ENCODE measurements around the gene MYO18B. TPM values are rescaled to one million over a fixed set of nuclear protein-coding genes. Genes with fewer than 3 reads are reported as not detected.

The MYO18B gene
- total RNA-seq, 1 donor from 2014 or later: 12.0 TPM

DNA sequence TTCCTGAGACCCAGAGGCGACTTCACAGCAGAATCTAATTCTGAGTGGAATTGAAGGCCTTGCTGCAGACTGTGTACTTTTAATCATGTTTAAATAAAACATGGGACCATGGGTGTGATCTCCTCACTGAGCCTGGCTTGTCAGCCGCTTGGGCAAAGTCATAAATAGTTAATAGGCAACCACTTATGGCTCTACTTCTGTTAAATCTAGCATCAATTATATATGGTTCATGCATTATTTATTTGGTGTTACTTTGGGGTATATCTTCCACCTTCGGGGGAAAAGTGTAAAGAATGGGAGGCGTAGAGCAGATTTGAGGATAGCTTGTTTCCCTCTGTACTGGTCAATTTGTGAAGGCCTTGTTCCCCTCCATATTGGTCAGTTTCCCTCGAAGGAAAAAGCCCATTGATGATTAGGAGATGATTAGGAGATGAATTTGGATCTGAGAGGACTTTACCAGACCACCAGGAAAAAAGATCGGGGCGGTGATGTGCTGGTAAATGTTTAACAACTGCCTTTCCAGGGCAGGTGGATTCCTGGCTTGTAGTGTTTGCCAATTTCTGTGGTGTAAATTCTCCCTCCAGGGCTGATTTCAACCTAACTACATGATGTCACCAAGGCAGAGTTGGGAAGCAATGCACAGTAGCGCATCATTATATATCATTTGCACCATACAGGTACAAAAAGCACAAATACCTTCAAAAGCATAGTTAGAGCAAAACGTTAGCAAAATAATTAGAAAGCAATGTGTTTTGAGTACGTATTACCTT is 223.2 kb downstream of the MYO18B start:
- TF ChIP-seq, protein P1, sequence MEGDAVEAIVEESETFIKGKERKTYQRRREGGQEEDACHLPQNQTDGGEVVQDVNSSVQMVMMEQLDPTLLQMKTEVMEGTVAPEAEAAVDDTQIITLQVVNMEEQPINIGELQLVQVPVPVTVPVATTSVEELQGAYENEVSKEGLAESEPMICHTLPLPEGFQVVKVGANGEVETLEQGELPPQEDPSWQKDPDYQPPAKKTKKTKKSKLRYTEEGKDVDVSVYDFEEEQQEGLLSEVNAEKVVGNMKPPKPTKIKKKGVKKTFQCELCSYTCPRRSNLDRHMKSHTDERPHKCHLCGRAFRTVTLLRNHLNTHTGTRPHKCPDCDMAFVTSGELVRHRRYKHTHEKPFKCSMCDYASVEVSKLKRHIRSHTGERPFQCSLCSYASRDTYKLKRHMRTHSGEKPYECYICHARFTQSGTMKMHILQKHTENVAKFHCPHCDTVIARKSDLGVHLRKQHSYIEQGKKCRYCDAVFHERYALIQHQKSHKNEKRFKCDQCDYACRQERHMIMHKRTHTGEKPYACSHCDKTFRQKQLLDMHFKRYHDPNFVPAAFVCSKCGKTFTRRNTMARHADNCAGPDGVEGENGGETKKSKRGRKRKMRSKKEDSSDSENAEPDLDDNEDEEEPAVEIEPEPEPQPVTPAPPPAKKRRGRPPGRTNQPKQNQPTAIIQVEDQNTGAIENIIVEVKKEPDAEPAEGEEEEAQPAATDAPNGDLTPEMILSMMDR (IDR thresholded peaks at IDR 0.05): no peak
- intact Hi-C loops (cut with DNase I): no loop called here
- Histone ChIP-seq H3K4me1 (no peaks in the 10 kb centered on the region), H3K27ac (no peak overlapping the region), H3K9me3 (no peaks in the 10 kb centered on the region), H3K4me3 (no peak overlapping the region), H3K27me3 (no peaks in the 10 kb centered on the region), H3K36me3 (peaks cover 0 to 20% of the 10 kb centered on the region in 2 donors)
- DNase-seq (ENCODE audit: low spot score in 2 of 2): no peak

DNA sequence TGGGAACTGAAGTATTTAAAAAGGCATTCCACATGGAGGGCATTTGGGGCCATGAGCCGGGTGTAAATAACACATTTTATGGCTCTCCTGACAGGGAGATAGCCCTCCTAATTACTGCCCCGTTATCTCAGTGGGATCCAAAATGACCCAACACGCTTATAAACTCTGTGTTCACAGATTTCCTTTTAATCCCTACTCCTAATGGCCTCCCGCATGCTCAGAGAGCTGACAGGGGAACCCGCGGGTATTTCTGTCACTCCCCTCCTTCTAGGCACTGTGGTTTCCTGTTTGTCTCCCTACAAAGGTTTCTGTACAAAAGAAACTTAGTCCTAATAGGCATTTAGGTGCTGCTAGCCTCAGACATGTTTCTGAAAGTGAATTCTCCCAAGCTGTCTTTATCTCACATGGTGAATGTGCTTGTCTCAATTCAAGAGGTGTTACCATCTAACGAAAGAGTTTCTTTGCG is 224.5 kb downstream of the MYO18B start:
- TF ChIP-seq, protein P1 (IDR thresholded peaks at IDR 0.05): no peak
- Histone ChIP-seq H3K4me1 (no peaks in the 10 kb centered on the region), H3K27me3 (no peaks in the 10 kb centered on the region), H3K27ac (no peak overlapping the region), H3K9me3 (no peaks in the 10 kb centered on the region), H3K36me3 (peaks cover 0 to 20% of the 10 kb centered on the region in 2 donors), H3K4me3 (no peak overlapping the region)
- DNase-seq (ENCODE audit: low spot score in 2 of 2): no peak
- intact Hi-C loops (cut with DNase I): no loop called here

DNA sequence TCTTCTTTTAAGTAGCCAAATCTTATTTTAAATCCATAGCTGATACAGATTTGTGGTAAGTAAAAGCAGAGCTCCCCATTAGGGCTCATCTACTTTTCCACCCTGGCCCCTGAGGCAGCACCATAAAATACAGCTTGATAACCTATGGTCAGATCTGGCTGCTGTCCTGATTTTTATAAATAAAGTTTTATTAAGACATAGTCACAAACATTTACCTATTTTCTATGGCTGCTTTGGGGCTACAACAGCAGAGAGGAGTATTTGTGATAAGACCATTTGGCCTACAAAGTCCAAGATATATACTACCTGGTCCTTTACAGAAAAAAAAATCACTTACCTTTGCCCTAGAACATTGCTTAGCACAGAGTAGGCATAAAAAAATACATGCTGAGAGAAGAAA is 227.3 kb downstream of the MYO18B start:
- Histone ChIP-seq H3K27ac (no peak overlapping the region), H3K36me3 (peaks cover 0 to 6% of the 10 kb centered on the region in 2 donors), H3K27me3 (no peaks in the 10 kb centered on the region), H3K9me3 (no peaks in the 10 kb centered on the region), H3K4me1 (no peaks in the 10 kb centered on the region), H3K4me3 (no peak overlapping the region)
- intact Hi-C loops (cut with DNase I): no loop called here
- DNase-seq (ENCODE audit: low spot score in 2 of 2): no peak
- TF ChIP-seq, protein P1 (IDR thresholded peaks at IDR 0.05): no peak

DNA sequence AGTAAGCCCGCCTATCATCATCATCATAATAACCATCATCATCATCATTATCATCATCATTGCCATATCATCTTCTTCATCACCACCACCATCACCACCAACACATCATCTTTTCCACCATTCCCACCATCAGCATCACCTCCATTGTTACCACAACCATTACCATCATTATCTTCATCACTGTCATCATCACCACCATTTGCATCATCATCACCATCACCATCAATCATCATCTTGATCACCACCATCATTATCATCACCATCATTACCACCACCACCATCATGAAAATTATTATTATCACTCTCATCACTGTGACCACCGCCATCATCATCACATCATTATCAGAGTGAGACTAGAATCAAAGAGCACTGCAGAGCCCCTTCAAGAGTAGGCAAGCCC is 227.9 kb downstream of the MYO18B start:
- no peaks in the 10 kb centered on the region for H3K9me3 ChIP-seq
- H3K27me3 ChIP-seq: no peaks in the 10 kb centered on the region
- H3K27ac ChIP-seq: no peak overlapping the region
- H3K36me3 ChIP-seq: peaks cover 0 to 9% of the 10 kb centered on the region in 2 donors
- DNase-seq (ENCODE audit: low spot score in 2 of 2): no peak
- no peaks in the 10 kb centered on the region for H3K4me1 ChIP-seq
- TF ChIP-seq, protein P1 (IDR thresholded peaks at IDR 0.05): no peak
- no peak overlapping the region for H3K4me3 ChIP-seq
- intact Hi-C loops (cut with DNase I): no loop called here

DNA sequence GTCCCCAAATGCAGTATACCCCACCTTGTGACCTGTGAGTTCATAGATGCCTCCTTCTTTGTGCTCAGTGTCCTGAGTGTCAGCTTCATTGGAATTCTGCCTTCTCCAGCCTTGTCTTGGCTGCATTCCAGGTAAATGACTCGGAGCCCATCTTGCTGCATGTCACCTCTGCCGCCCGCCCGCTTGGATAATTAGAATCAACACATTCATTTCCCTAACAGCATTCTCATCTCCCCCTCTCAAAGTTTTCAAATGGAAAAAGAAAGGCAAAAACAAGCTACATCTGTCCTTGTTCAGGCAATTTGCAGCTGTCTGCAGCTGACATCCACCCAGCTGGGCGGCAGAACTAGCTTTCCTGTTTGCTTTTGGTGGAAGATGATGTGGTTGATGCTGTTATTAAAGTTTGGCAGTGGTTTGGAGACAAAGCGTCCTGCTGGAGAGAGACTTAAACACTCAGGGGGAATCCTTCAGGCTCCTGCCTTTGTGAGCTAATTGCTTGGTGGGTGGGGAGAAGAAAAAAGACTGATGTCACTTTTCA is 228.5 kb downstream of the MYO18B start:
- no peak overlapping the region for H3K4me3 ChIP-seq
- intact Hi-C loops (cut with DNase I): no loop called here
- no peaks in the 10 kb centered on the region for H3K4me1 ChIP-seq
- no peak for DNase-seq (ENCODE audit: low spot score in 2 of 2)
- peaks cover 0 to 12% of the 10 kb centered on the region in 2 donors for H3K36me3 ChIP-seq
- TF ChIP-seq, protein P1 (IDR thresholded peaks at IDR 0.05): no peak
- H3K27me3 ChIP-seq: no peaks in the 10 kb centered on the region
- no peak overlapping the region for H3K27ac ChIP-seq
- no peaks in the 10 kb centered on the region for H3K9me3 ChIP-seq

Data from ascending aorta (tissue), 2 donors.